A673 (cell line): ENCODE data around the gene CCDC92. TPM values are rescaled to one million over a fixed set of nuclear protein-coding genes. Genes with fewer than 3 reads are reported as not detected.
"Not testable (repeated sequence)": the region's sequence is repeated elsewhere in the genome, so short reads cannot be mapped to it uniquely, and the experiment has no call there.

Experiments used
- BruUV-seq: library from RNA; stranded (reverse); fragments of 400-500 nt; replicated peaks from 2 replicates; lab custom pipeline; 2021; lab: Mats Ljungman, UMichigan
- CTCF ChIA-PET: fragments of 300-600 bp; sonication (Branson Sonifier 250); formaldehyde crosslinking; loops from one replicate; lab custom pipeline; 2022; ENCODE audit warnings: antibody characterized with exemption; lab: Charles Lee
- POLR2A ChIA-PET: fragments of 300-600 bp; sonication (Branson Sonifier 250); formaldehyde crosslinking; loops from one replicate; lab custom pipeline; 2022; ENCODE audit warnings: antibody characterized with exemption; ENCODE audit not compliant: low non-redundant PET; lab: Charles Lee
- DNase-seq: peaks from one replicate; pipeline ENCODE4 v3.0.0-alpha.2; 2015; ENCODE audit warnings: low spot score
- H3K27ac ChIP-seq: fragments of 200-600 bp; sonication (generic); 2 replicates; pipeline ENCODE4 v1.5.1; 2016; ENCODE audit warnings: mixed run types, low read depth, mild to moderate bottlenecking, mixed read lengths, antibody characterized with exemption, low read length; ENCODE audit not compliant: poor library complexity, severe bottlenecking
- H3K27me3 ChIP-seq: fragments of 200-600 bp; sonication (generic); replicated peaks from 2 replicates; pipeline ENCODE4 v1.6.1; 2017; ENCODE audit warnings: mixed run types, low read depth, mild to moderate bottlenecking, mixed read lengths, antibody characterized with exemption, low read length; ENCODE audit not compliant: insufficient read depth, poor library complexity
- H3K36me3 ChIP-seq: fragments of 200-600 bp; sonication (generic); 2 replicates; pipeline ENCODE4 v1.6.1; 2016; ENCODE audit warnings: mixed run types, mild to moderate bottlenecking, mixed read lengths, antibody characterized with exemption, low read length; ENCODE audit not compliant: insufficient read depth, poor library complexity, severe bottlenecking
- H3K4me1 ChIP-seq: fragments of 200-600 bp; sonication (generic); 2 replicates; pipeline ENCODE4 v1.6.1; 2017; ENCODE audit warnings: mixed run types, mild to moderate bottlenecking, mixed read lengths, antibody characterized with exemption, low read length; ENCODE audit not compliant: insufficient read depth, poor library complexity, severe bottlenecking
- H3K4me3 ChIP-seq: fragments of 200-600 bp; sonication (generic); 2 replicates; pipeline ENCODE4 v1.5.1; 2016; ENCODE audit warnings: low read depth, mixed run types, mild to moderate bottlenecking, mixed read lengths, low read length; ENCODE audit not compliant: poor library complexity, severe bottlenecking
- H3K9me3 ChIP-seq: fragments of 200-600 bp; sonication (generic); 2 replicates; pipeline ENCODE4 v1.6.1; 2016; ENCODE audit warnings: mixed run types, low read depth, mild to moderate bottlenecking, mixed read lengths, antibody characterized with exemption, low read length; ENCODE audit not compliant: poor library complexity, severe bottlenecking
- CTCF ChIP-seq: fragments of 300-800, 200-600 bp; sonication (generic); conservative IDR thresholded peaks from 2 replicates; pipeline ENCODE4 v1.5.1; 2017; ENCODE audit warnings: low read depth, mild to moderate bottlenecking, antibody characterized with exemption, low read length, moderate library complexity, mixed read lengths
- EZH2 ChIP-seq: fragments of 200-600 bp; sonication (generic); IDR thresholded peaks from 2 replicates; pipeline ENCODE4 v1.6.1; 2017; ENCODE audit warnings: borderline replicate concordance, low read depth, mild to moderate bottlenecking, mixed read lengths, antibody characterized with exemption, low read length; ENCODE audit not compliant: poor library complexity, severe bottlenecking
- intact Hi-C: fragments of 100-400 bp; cut with micrococcal nuclease; formaldehyde crosslinking; loops from one replicate; pipeline ENCODE4 v1.10.0; 2022; ENCODE audit not compliant: unreplicated experiment
- total RNA-seq: library from RNA; stranded (reverse); gene quantifications from 2 replicates; pipeline ENCODE4 v1.2.3, GENCODE V29; 2021

The CCDC92 gene
- total RNA-seq, 1 experiment from 2014 or later, result 28.7 TPM

- DNase-seq, result no peak
- intact Hi-C loops, result no loop called here
- Histone ChIP-seq H3K4me3 (no peak overlapping the region), H3K27me3 (no peaks in the 10 kb centered on the region), H3K9me3 (no peaks in the 10 kb centered on the region), H3K36me3 (no peaks in the 10 kb centered on the region), H3K27ac (no peak overlapping the region), H3K4me1 (no peaks in the 10 kb centered on the region)
- BruUV-seq, result no TSS peak
- ChIA-PET CTCF (no interaction called here), POLR2A (no interaction called here)
- TF ChIP-seq CTCF (no peak), EZH2 (no peak)
Observed at GRCh38 chr12:123914726-123915333, 57.8 kb downstream of the CCDC92 start.

- Histone ChIP-seq H3K36me3 (no peaks in the 10 kb centered on the region), H3K4me3 (no peak overlapping the region), H3K27ac (no peak overlapping the region), H3K27me3 (no peaks in the 10 kb centered on the region), H3K4me1 (no peaks in the 10 kb centered on the region), H3K9me3 (no peaks in the 10 kb centered on the region)
- POLR2A ChIA-PET, result interaction anchor here (0.7 kb wide), 1 partner anchor 37 kb away, joined by 3 read pairs; no protein-coding TSS in a partner anchor
- intact Hi-C loops, result no loop called here
- CTCF ChIA-PET, result no interaction called here
- peak; percentile 62 for DNase-seq
- TF ChIP-seq EZH2 (no peak), CTCF (no peak)
- no TSS peak for BruUV-seq
Observed at GRCh38 chr12:123912415-123913380, 59.9 kb downstream of the CCDC92 start.

- DNase-seq, H3K9me3 ChIP-seq, CTCF ChIA-PET, H3K4me3 ChIP-seq, BruUV-seq, POLR2A ChIA-PET, H3K27me3 ChIP-seq, intact Hi-C loops, H3K4me1 ChIP-seq, H3K27ac ChIP-seq, H3K36me3 ChIP-seq: not testable (repeated sequence)
Observed at GRCh38 chr12:123911672-123912409, 60.8 kb downstream of the CCDC92 start.
